CD4-positive, CD25-positive, alpha-beta regulatory T cell (primary cell): ENCODE measurements around the gene ALPL. TPM values are rescaled to one million over a fixed set of nuclear protein-coding genes. Genes with fewer than 3 reads are reported as not detected.
A peak's percentile ranks its signal among the peaks of the same experiment; 100 is the strongest.

Experiments
- ATAC-seq, 2 donors: fragments of 150-1000 bp; cut with Tn5 transposase; one replicate each; pipeline ENCODE4 v1.10.0; 2021; ENCODE audit warnings: low read depth in 2 of 2, moderate number of reproducible peaks in 2 of 2, moderate library complexity in 1 of 2
- DNase-seq, 3 donors: peaks; one replicate each; pipeline versions ENCODE4 v3.0.0 to v3.0.0-alpha.2; 2012 to 2022; ENCODE audit warnings: mixed read lengths in 1 of 3
- H3K27ac ChIP-seq: one replicate; pipeline ENCODE4 v1.7.0; 2013; ENCODE audit warnings: mild to moderate bottlenecking, low read length; ENCODE audit not compliant: insufficient read depth, poor library complexity, severe bottlenecking
- H3K27me3 ChIP-seq: one replicate; pipeline ENCODE4 v1.7.0; 2013; ENCODE audit warnings: low read length; ENCODE audit not compliant: control insufficient read depth, insufficient read depth
- H3K36me3 ChIP-seq: one replicate; pipeline ENCODE4 v1.7.0; 2013; ENCODE audit warnings: mild to moderate bottlenecking, low read length, moderate library complexity; ENCODE audit not compliant: control insufficient read depth, insufficient read depth
- H3K4me1 ChIP-seq: 2 replicates; pipeline ENCODE4 v1.7.0; 2013; ENCODE audit warnings: mild to moderate bottlenecking, low read length; ENCODE audit not compliant: insufficient read depth, control insufficient read depth, poor library complexity, severe bottlenecking
- H3K4me3 ChIP-seq: one replicate; pipeline ENCODE4 v1.7.0; 2013; ENCODE audit warnings: low read depth, mild to moderate bottlenecking, low read length, moderate library complexity
- H3K9me3 ChIP-seq, 2 experiments: 1 replicate in 1 of 2; 2 replicates in 1 of 2; pipeline ENCODE4 v1.7.0; 2013; ENCODE audit warnings: low read length in 2 of 2, mild to moderate bottlenecking in 1 of 2, moderate library complexity in 1 of 2; ENCODE audit not compliant: control insufficient read depth in 2 of 2
- H3K27ac Mint-ChIP-seq, 3 donors: one replicate each; pipeline ENCODE4 v1.8.0; 2020 to 2022; ENCODE audit warnings: mild to moderate bottlenecking in 3 of 3, mixed read lengths in 3 of 3, moderate library complexity in 2 of 3
- H3K27me3 Mint-ChIP-seq: one replicate; pipeline ENCODE4 v1.8.0; 2022; ENCODE audit warnings: mild to moderate bottlenecking, mixed read lengths
- H3K36me3 Mint-ChIP-seq: one replicate; pipeline ENCODE4 v1.8.0; 2020; ENCODE audit warnings: mixed read lengths
- H3K4me1 Mint-ChIP-seq, 4 donors: one replicate each; pipeline ENCODE4 v1.8.0; 2020 to 2022; ENCODE audit warnings: mixed read lengths in 4 of 4, mild to moderate bottlenecking in 1 of 4
- H3K4me3 Mint-ChIP-seq, 4 donors: one replicate each; pipeline ENCODE4 v1.8.0; 2020 to 2022; ENCODE audit warnings: mild to moderate bottlenecking in 4 of 4, mixed read lengths in 4 of 4, moderate library complexity in 3 of 4
- H3K9me3 Mint-ChIP-seq, 7 donors: one replicate each; pipeline ENCODE4 v1.8.0; 2020 to 2022; ENCODE audit warnings: mixed read lengths in 7 of 7, mild to moderate bottlenecking in 3 of 7, moderate library complexity in 2 of 7
- polyA plus RNA-seq, 4 donors: library from polyadenylated mRNA; unstranded; fragments of 300-500 nt; fragmentation: Illumina TruSeq; gene quantifications; one replicate each; pipeline ENCODE4 v1.2.3, GENCODE V29; 2021
- total RNA-seq: library from RNA; stranded (reverse); gene quantifications from one replicate; pipeline ENCODE4 v1.2.3, GENCODE V29; 2022

The ALPL gene
- total and polyA plus RNA-seq, 5 donors from 2014 or later, result not detected

- Mint-ChIP-seq H3K27ac (no peak overlapping the region), H3K4me1 (no peaks in the 10 kb centered on the region), H3K9me3 (peaks cover 0 to 2% (median 0%) of the 10 kb centered on the region in 7 donors), H3K4me3 (no peak overlapping the region), H3K36me3 (no peaks in the 10 kb centered on the region), H3K27me3 (peaks cover 16% of the 10 kb centered on the region)
- Histone ChIP-seq H3K4me1 (no peaks in the 10 kb centered on the region), H3K27me3 (no peaks in the 10 kb centered on the region), H3K4me3 (no peak overlapping the region), H3K27ac (no peak overlapping the region), H3K9me3 (no peaks in the 10 kb centered on the region), H3K36me3 (no peaks in the 10 kb centered on the region)
- peak in 1 of 3 donors; percentile 29 for DNase-seq
- ATAC-seq, result peak in 1 of 2 donors; percentile 34
These were observed 25.6 kb downstream of the ALPL start for GRCh38 chr1:21534674-21535378.

GRCh38 chr1:21536218-21536617 is 27.0 kb downstream of the ALPL start:
- Histone ChIP-seq H3K27me3 (no peaks in the 10 kb centered on the region), H3K4me3 (no peak overlapping the region), H3K4me1 (no peaks in the 10 kb centered on the region), H3K27ac (no peak overlapping the region), H3K36me3 (no peaks in the 10 kb centered on the region), H3K9me3 (no peaks in the 10 kb centered on the region)
- Mint-ChIP-seq H3K4me3 (no peak overlapping the region), H3K9me3 (peaks cover 0 to 2% (median 0%) of the 10 kb centered on the region in 7 donors), H3K27me3 (peaks cover 15% of the 10 kb centered on the region), H3K27ac (no peak overlapping the region), H3K36me3 (no peaks in the 10 kb centered on the region), H3K4me1 (no peaks in the 10 kb centered on the region)
- DNase-seq (no peak), ATAC-seq (no peak)

GRCh38 chr1:21537511-21537931 is 28.3 kb downstream of the ALPL start:
- Histone ChIP-seq H3K36me3 (no peaks in the 10 kb centered on the region), H3K27ac (no peak overlapping the region), H3K4me1 (no peaks in the 10 kb centered on the region), H3K27me3 (no peaks in the 10 kb centered on the region), H3K4me3 (no peak overlapping the region), H3K9me3 (no peaks in the 10 kb centered on the region)
- H3K4me3 Mint-ChIP-seq, result no peak overlapping the region
- no peak for DNase-seq
- H3K9me3 Mint-ChIP-seq, result peaks cover 0 to 2% (median 0%) of the 10 kb centered on the region in 7 donors
- ATAC-seq, result no peak
- H3K27me3 Mint-ChIP-seq, result peaks cover 9% of the 10 kb centered on the region
- H3K27ac Mint-ChIP-seq, result no peak overlapping the region
- no peaks in the 10 kb centered on the region for H3K36me3 Mint-ChIP-seq
- no peaks in the 10 kb centered on the region for H3K4me1 Mint-ChIP-seq

- H3K36me3 ChIP-seq, result no peaks in the 10 kb centered on the region
- H3K9me3 ChIP-seq, result no peaks in the 10 kb centered on the region
- H3K4me1 ChIP-seq, result no peaks in the 10 kb centered on the region
- no peak for DNase-seq
- H3K4me3 ChIP-seq, result no peak overlapping the region
- H3K27me3 ChIP-seq, result no peaks in the 10 kb centered on the region
- Mint-ChIP-seq H3K4me3 (no peak overlapping the region), H3K36me3 (no peaks in the 10 kb centered on the region), H3K27me3 (peaks cover 9% of the 10 kb centered on the region), H3K9me3 (peaks cover 0 to 2% (median 0%) of the 10 kb centered on the region in 7 donors), H3K27ac (no peak overlapping the region), H3K4me1 (no peaks in the 10 kb centered on the region)
- H3K27ac ChIP-seq, result no peak overlapping the region
- ATAC-seq, result no peak
These were observed 28.9 kb downstream of the ALPL start for GRCh38 chr1:21537932-21538630.

- H3K36me3 Mint-ChIP-seq, result no peaks in the 10 kb centered on the region
These were observed 30.7 kb downstream of the ALPL start for GRCh38 chr1:21539933-21540332.

GRCh38 chr1:21541329-21541728 is 32.1 kb downstream of the ALPL start:
- Mint-ChIP-seq H3K9me3 (no peaks in the 10 kb centered on the region), H3K36me3 (no peaks in the 10 kb centered on the region), H3K27me3 (peaks cover 13% of the 10 kb centered on the region), H3K4me3 (no peak overlapping the region), H3K4me1 (no peaks in the 10 kb centered on the region), H3K27ac (no peak overlapping the region)
- Histone ChIP-seq H3K27me3 (no peaks in the 10 kb centered on the region), H3K9me3 (no peaks in the 10 kb centered on the region), H3K4me1 (no peaks in the 10 kb centered on the region), H3K27ac (no peak overlapping the region), H3K4me3 (no peak overlapping the region), H3K36me3 (no peaks in the 10 kb centered on the region)
- no peak for ATAC-seq
- DNase-seq, result no peak

More at GRCh38 chr1:21539933-21540332, 30.7 kb downstream of the ALPL start:
- DNase-seq (no peak), ATAC-seq (no peak)
- Histone ChIP-seq H3K9me3 (no peaks in the 10 kb centered on the region), H3K27me3 (no peaks in the 10 kb centered on the region), H3K27ac (no peak overlapping the region), H3K4me1 (no peaks in the 10 kb centered on the region), H3K4me3 (no peak overlapping the region), H3K36me3 (no peaks in the 10 kb centered on the region)
- H3K9me3 Mint-ChIP-seq, result no peaks in the 10 kb centered on the region
- no peak overlapping the region for H3K27ac Mint-ChIP-seq
- H3K4me1 Mint-ChIP-seq, result no peaks in the 10 kb centered on the region
- peaks cover 13% of the 10 kb centered on the region for H3K27me3 Mint-ChIP-seq
- H3K4me3 Mint-ChIP-seq, result no peak overlapping the region

- Histone ChIP-seq H3K36me3 (no peaks in the 10 kb centered on the region), H3K4me1 (no peaks in the 10 kb centered on the region), H3K27ac (no peak overlapping the region), H3K9me3 (no peaks in the 10 kb centered on the region), H3K4me3 (no peak overlapping the region), H3K27me3 (no peaks in the 10 kb centered on the region)
- H3K27me3 Mint-ChIP-seq, result peaks cover 13% of the 10 kb centered on the region
- ATAC-seq (no peak), DNase-seq (no peak)
- no peak overlapping the region for H3K4me3 Mint-ChIP-seq
- H3K4me1 Mint-ChIP-seq, result no peaks in the 10 kb centered on the region
- no peak overlapping the region for H3K27ac Mint-ChIP-seq
- H3K9me3 Mint-ChIP-seq, result no peaks in the 10 kb centered on the region
- H3K36me3 Mint-ChIP-seq, result no peaks in the 10 kb centered on the region
These were observed 32.6 kb downstream of the ALPL start for GRCh38 chr1:21541835-21542234.

GRCh38 chr1:21543598-21543997 is 34.4 kb downstream of the ALPL start:
- no peaks in the 10 kb centered on the region for H3K36me3 Mint-ChIP-seq
- ATAC-seq, result no peak
- H3K36me3 ChIP-seq, result no peaks in the 10 kb centered on the region
- H3K9me3 ChIP-seq, result no peaks in the 10 kb centered on the region
- no peaks in the 10 kb centered on the region for H3K4me1 Mint-ChIP-seq
- H3K27me3 ChIP-seq, result no peaks in the 10 kb centered on the region
- no peaks in the 10 kb centered on the region for H3K9me3 Mint-ChIP-seq
- H3K27ac Mint-ChIP-seq, result no peak overlapping the region
- no peak overlapping the region for H3K27ac ChIP-seq
- H3K27me3 Mint-ChIP-seq, result peaks cover 13% of the 10 kb centered on the region
- H3K4me3 ChIP-seq, result no peak overlapping the region
- H3K4me1 ChIP-seq, result no peaks in the 10 kb centered on the region
- DNase-seq, result no peak
- no peak overlapping the region for H3K4me3 Mint-ChIP-seq
